ENCODE measurements around the gene MYLK4. TPM values are rescaled to one million over a fixed set of nuclear protein-coding genes. Genes with fewer than 3 reads are reported as not detected.

Gene MYLK4
- total and polyA plus RNA-seq, 9 donors = 0.24 to 0.83 (median 0.50) TPM

DNA sequence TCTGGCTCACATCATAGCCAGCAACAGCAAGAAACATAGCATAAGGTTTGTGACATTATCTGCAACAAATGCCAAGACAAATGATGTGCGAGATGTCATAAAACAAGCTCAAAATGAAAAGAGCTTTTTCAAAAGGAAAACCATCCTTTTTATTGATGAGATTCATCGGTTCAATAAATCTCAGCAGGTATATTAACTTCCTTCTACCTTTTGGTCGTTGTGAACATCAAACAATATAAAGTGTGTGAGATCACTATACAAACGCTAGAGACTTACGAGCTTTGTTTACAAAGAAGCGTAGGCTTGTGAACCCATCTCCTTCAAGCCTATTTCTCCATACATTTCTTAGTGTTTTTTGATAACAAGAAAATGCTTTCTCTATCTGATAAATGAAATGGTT is 18.0 kb upstream of the MYLK4 start:
- no peak for DNase-seq
- TF ChIP-seq EP300 (IDR thresholded peaks at IDR 0.05) (no peak), POLR2A (IDR thresholded peaks at IDR 0.05) (no peak)
- TF ChIP-seq, protein P1, sequence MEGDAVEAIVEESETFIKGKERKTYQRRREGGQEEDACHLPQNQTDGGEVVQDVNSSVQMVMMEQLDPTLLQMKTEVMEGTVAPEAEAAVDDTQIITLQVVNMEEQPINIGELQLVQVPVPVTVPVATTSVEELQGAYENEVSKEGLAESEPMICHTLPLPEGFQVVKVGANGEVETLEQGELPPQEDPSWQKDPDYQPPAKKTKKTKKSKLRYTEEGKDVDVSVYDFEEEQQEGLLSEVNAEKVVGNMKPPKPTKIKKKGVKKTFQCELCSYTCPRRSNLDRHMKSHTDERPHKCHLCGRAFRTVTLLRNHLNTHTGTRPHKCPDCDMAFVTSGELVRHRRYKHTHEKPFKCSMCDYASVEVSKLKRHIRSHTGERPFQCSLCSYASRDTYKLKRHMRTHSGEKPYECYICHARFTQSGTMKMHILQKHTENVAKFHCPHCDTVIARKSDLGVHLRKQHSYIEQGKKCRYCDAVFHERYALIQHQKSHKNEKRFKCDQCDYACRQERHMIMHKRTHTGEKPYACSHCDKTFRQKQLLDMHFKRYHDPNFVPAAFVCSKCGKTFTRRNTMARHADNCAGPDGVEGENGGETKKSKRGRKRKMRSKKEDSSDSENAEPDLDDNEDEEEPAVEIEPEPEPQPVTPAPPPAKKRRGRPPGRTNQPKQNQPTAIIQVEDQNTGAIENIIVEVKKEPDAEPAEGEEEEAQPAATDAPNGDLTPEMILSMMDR (IDR thresholded peaks at IDR 0.05) = no peak
- WGBS, 3 donors = 51 to 64% (median 58%) methylated on average over 6 of the region's 6 CpGs
- Histone ChIP-seq H3K27ac (no peak overlapping the region), H3K36me3 (no peaks in the 10 kb centered on the region), H3K4me3 (no peak overlapping the region), H3K4me1 (ENCODE audit: insufficient read depth) (peaks cover 12% of the 10 kb centered on the region), H3K27me3 (no peaks in the 10 kb centered on the region), H3K9me3 (no peaks in the 10 kb centered on the region)
- intact Hi-C loops (cut with DNase I) = loop anchor here in 2 of 4 donors (10.0 kb wide), 3 partner anchors 286 to 1164 kb away; partner anchors contain the start of genes FOXC1 (in 1 of the 2) and GMDS (in 1 of the 2)

DNA sequence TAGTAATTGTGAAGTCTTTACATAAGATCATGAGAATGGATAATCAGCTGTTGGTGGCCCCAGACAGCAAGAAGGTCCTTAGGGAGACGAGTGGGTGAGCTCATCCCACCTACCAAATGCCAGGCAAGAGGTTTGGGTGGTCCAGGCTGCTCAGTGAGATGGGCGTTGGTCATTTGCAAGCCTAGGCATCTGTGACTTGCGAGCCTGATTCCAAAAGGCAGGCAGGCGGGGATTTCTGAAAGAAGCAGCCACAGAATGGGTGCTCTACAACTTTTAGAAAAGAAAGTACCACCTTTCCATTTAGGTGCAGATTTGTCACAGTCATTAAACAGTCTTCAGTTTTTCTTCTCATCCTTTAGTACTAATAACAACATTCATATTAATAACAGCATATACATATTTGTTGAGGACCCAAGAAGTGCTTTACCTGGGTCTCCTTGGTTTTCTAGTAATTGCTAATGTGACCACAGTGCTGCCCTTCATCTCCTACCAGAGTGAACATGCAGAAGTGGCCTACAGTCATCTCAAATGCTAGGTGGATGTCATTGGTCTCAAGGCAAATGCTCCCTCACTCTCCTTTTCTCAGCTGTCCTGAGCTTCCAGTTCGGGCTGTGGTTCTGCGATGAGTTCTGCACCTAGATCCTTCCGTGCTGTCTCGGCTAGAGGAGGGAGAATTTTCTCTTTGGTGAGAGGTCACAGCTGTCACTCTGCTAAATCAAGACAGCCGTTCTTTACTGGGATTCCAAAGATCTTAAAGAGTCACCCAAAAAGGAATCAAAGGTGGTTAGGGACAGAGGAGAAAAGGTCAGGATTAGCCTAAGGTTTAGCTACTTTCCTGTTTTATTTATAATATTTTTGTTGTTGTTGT is 17.2 kb upstream of the MYLK4 start:
- Histone ChIP-seq H3K27ac (no peak overlapping the region), H3K4me3 (peak overlapping the region; percentile 50), H3K9me3 (no peaks in the 10 kb centered on the region), H3K36me3 (no peaks in the 10 kb centered on the region), H3K4me1 (ENCODE audit: insufficient read depth) (peaks cover 12% of the 10 kb centered on the region), H3K27me3 (no peaks in the 10 kb centered on the region)
- intact Hi-C loops (cut with DNase I) = loop anchor here in 2 of 4 donors (10.0 kb wide), 3 partner anchors 287 to 1163 kb away; partner anchors contain the start of genes FOXC1 (in 1 of the 2) and GMDS (in 1 of the 2)
- TF ChIP-seq POLR2A (IDR thresholded peaks at IDR 0.05) (no peak), EP300 (IDR thresholded peaks at IDR 0.05) (no peak)
- TF ChIP-seq, protein P1 (IDR thresholded peaks at IDR 0.05) = no peak
- DNase-seq = no peak
- WGBS, 3 donors = 38 to 45% (median 40%) methylated on average over 9 of the region's 9 CpGs

DNA sequence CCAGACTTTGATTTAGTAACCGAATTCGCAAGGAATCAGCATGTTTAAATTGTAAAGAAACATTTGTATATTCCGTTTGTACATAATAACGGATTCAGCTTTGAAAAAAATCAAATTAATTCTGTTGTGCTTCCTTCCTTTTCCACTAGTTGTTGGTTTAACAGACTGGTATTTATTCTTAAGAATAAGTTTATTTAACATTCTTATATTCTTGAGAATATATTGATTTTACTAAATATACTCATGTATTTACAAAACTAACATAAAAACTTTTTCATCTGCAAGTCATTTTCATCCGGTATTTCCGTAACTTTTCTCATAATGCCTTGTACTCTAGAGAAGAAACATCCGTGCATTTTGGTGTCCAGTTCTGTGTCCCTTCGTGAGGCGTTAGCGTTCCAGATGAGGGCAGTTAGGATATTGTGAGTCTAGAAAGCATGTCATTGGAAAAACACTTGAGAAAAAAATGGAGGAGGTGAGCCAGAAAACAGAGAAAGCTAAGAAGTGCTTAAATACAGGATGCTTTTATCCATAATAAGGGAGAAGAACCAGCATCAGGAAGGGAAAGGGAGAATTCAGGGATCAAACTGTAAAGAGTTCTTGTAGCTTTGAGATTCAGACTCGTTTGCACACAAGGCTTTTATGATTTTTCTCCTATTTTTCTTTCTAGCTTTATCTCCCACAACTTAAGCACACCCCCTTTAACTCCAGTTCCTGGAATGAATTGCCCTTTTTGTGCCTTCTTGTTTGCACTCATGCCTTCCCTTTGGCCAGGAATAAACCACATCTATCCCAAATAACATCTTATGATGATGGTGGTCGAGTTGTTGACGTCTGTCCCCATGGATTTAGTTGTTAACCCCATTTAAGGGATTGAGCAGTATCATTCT is 16.3 kb upstream of the MYLK4 start:
- no peak overlapping the region for H3K27ac ChIP-seq
- no peaks in the 10 kb centered on the region for H3K36me3 ChIP-seq
- no peaks in the 10 kb centered on the region for H3K27me3 ChIP-seq
- DNase-seq = no peak
- peaks cover 12% of the 10 kb centered on the region for H3K4me1 ChIP-seq (ENCODE audit: insufficient read depth)
- WGBS, 3 donors = 5 to 8% (median 7%) methylated on average over 13 of the region's 13 CpGs
- TF ChIP-seq POLR2A (IDR thresholded peaks at IDR 0.05) (no peak), EP300 (IDR thresholded peaks at IDR 0.05) (no peak)
- TF ChIP-seq, protein P1 (IDR thresholded peaks at IDR 0.05) = no peak
- H3K4me3 ChIP-seq = peak overlapping the region; percentile 50
- intact Hi-C loops (cut with DNase I) = loop anchor here in 2 of 4 donors (10.0 kb wide), 3 partner anchors 288 to 1162 kb away; partner anchors contain the start of genes FOXC1 (in 1 of the 2) and GMDS (in 1 of the 2)
- no peaks in the 10 kb centered on the region for H3K9me3 ChIP-seq
